Fibroblast of the aortic adventitia (primary cell): ENCODE measurements around the gene MYO7A. TPM values are rescaled to one million over a fixed set of nuclear protein-coding genes. Genes with fewer than 3 reads are reported as not detected.

Source experiments
- DNase-seq: peaks from one replicate; pipeline ENCODE4 v3.0.0-alpha.2; 2010; ENCODE audit warnings: low read depth
- H3K4me3 ChIP-seq: 2 replicates; pipeline ENCODE4 v1.5.1; 2011; ENCODE audit warnings: low read depth, mild to moderate bottlenecking, control low read depth, low read length, moderate library complexity
- total RNA-seq: library from RNA; depleted of rRNA; stranded (reverse); fragments of >200 nt; gene quantifications from 2 replicates; pipeline ENCODE4 v1.2.3, GENCODE V29; 2012; ENCODE audit warnings: low replicate concordance
- TF ChIP-seq, protein P1 (sequence below): IDR thresholded peaks from 2 replicates; pipeline ENCODE4 v1.5.1; 2011; ENCODE audit warnings: mild to moderate bottlenecking, low read length, control low read depth, inconsistent platforms; ENCODE audit not compliant: insufficient read depth

The MYO7A gene
- total RNA-seq, 1 donor: 0.45 TPM

DNA sequence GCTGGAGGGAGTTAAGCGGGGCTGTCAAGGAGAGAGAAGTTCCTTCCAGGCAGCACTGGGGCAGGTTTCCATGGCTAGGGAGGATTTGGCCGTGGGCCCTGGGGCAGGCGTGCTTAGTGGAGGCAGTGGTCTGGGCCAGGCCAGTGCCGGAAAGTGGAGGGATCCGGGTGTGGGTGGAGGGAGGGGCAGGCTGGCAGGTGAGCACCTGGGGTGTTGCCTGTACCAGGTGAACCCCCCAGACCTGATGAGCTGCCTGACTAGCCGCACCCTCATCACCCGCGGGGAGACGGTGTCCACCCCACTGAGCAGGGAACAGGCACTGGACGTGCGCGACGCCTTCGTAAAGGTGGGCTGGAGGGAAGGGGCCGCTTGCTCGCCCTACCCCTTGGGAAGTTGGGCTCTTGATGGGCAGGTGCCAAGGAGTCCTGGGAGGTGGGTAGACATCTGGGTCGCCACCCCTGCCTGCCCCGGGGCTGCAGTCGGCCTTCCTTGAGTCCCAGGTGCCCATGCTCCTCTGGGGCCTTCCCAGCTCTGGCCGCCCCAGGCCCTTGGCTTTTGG is 32.0 kb downstream of the MYO7A start:
- no peak overlapping the region for H3K4me3 ChIP-seq
- DNase-seq: no peak
- TF ChIP-seq, protein P1, sequence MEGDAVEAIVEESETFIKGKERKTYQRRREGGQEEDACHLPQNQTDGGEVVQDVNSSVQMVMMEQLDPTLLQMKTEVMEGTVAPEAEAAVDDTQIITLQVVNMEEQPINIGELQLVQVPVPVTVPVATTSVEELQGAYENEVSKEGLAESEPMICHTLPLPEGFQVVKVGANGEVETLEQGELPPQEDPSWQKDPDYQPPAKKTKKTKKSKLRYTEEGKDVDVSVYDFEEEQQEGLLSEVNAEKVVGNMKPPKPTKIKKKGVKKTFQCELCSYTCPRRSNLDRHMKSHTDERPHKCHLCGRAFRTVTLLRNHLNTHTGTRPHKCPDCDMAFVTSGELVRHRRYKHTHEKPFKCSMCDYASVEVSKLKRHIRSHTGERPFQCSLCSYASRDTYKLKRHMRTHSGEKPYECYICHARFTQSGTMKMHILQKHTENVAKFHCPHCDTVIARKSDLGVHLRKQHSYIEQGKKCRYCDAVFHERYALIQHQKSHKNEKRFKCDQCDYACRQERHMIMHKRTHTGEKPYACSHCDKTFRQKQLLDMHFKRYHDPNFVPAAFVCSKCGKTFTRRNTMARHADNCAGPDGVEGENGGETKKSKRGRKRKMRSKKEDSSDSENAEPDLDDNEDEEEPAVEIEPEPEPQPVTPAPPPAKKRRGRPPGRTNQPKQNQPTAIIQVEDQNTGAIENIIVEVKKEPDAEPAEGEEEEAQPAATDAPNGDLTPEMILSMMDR: no peak

DNA sequence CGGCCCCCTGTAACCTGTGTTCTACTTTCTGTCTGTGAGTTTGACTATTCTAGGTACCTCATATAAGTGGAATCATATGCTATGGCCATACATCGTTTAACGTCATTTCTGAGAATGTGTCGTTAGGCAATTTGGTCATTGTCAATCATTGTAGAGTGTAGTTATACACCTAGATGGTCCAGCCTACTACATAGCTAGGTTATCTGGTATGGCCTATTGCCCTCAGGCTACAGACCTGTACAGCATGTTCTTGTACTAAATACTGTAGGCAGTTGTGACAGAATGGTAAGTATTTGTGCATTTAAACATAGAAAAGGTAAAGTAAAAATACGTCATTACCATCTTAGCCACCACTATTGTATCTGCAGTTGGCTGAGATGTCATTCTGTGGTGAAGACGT is 35.2 kb downstream of the MYO7A start:
- TF ChIP-seq, protein P1: no peak

DNA sequence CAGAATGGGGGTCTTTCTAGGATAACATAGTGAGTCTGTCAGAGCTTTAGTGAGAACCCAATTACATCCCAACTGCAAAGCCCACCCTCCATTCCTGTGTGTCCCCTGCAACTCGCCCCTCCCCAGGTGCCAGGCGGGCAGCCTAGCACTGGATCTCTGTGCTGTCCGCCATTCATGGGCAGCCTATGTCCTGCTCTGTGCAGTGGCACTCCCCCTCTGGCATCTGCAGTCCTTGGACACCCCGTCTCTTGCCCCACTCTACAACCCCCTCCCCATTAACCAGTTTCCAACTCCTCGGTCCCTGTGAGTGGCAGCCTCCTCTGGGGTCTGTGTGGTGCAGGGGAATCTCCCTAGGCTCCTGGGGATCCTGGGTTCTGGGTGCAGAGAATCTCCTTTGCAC is 37.0 kb downstream of the MYO7A start:
- TF ChIP-seq, protein P1: no peak
- H3K4me3 ChIP-seq: no peak overlapping the region
- DNase-seq: no peak

More for the DNA sequence above, 35.2 kb downstream of the MYO7A start:
- DNase-seq: no peak
- no peak overlapping the region for H3K4me3 ChIP-seq

DNA sequence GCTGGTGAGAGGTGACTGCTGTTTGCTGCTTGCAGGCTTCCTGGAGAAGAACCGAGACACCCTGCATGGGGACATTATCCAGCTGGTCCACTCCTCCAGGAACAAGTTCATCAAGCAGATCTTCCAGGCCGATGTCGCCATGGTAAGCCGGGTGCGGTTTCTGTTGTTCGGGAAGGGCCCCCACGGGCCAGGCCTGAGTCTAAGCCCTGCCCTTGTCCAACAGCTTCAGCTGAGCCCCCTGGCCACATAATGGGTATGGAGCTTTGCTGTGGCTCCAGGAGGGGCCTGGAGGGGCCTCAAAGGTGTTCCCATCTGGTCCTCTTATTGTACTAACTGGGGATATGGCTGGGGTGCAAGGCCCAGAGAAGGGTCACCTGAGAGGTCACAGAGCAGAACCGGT is 38.0 kb downstream of the MYO7A start:
- TF ChIP-seq, protein P1: no peak
- DNase-seq: no peak
- no peak overlapping the region for H3K4me3 ChIP-seq

DNA sequence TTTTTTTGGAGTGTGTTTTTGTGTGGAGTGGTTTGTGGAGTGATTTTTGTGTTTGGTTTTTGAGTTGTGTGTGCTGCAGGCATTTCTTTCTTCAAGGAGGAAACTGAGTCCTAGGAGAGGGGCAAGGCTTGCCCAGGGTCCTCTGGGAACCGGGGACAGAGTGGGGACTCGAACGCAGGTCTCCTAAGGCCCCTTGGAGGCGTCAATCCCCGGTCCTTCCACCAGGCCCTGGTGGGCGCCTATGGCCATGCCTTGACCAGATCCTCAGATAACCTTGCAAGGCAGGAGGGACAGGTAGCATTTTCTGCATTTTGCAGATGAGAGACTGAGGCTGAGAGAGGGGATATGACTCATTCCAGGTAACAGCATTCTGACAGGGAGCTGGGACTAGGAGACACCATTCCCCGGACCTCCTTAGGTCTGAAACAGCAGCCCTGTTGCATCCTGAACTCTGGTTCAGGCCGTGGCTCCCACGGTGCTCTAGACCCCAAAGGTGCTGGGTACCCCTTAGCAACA is 39.1 kb downstream of the MYO7A start:
- TF ChIP-seq, protein P1: no peak
- H3K4me3 ChIP-seq: no peak overlapping the region
- no peak for DNase-seq

DNA sequence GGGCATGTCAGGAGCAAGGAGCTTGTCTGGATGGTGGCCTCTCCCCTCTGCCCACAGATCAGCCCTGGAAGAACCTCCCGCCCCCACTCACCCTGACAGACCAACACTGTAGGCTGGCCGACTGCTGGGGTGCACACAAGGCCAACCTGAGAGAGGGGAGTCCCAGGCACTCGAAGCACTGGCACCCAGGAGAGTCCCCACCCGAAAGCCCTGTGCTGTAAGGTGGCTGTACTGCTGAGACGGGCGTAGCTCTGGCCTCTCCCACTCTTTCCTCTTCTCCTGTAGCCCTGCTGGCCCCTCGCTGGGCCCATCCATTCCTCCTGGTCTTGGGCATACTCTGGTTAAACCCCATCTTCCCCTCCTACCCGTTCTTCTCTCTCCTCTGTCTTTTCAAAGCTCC is 39.7 kb downstream of the MYO7A start:
- no peak overlapping the region for H3K4me3 ChIP-seq
- DNase-seq: no peak
- TF ChIP-seq, protein P1: no peak

DNA sequence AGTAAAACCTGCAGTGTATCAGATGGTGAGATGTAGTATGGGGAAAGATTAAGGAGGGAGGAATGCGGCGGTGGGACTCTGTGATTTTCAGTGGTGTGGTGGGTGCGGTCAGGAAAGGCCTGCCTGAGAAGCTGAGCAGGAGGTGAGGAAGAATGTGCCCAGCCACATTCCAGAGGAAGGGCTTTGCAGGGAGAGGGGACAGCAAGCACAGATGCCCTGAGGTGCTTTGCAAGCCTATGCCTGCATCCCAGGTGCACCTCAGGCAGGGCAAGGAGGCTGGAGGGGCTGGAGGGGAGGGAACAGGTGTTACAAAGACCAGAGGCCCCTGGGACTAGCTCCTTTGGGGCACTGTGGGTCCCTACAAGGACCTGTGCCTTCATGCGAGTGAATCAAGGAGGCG is 42.1 kb downstream of the MYO7A start:
- TF ChIP-seq, protein P1: no peak
- no peak for DNase-seq
- no peak overlapping the region for H3K4me3 ChIP-seq
